ENCODE data around the gene RAVER2.
"Not testable (repeated sequence)": the region's sequence is repeated elsewhere in the genome, so short reads cannot be mapped to it uniquely, and the experiment has no call there.

RAVER2 gene

GRCh38 chr1:64744492-64745180, at the start of gene RAVER2:
RAVER2 (plus strand) TSS chr1:64745075; CDS start chr1:64745173, 98 bp downstream.
- DNase-seq (ENCODE audit: low spot score), result peak; percentile 49

- no peak for DNase-seq (ENCODE audit: low spot score)
Measured at GRCh38 chr1:64696879-64697278, 48.0 kb upstream of the RAVER2 start.

GRCh38 chr1:64699327-64699726, 45.5 kb upstream of the RAVER2 start:
- DNase-seq (ENCODE audit: low spot score), result no peak

DNA sequence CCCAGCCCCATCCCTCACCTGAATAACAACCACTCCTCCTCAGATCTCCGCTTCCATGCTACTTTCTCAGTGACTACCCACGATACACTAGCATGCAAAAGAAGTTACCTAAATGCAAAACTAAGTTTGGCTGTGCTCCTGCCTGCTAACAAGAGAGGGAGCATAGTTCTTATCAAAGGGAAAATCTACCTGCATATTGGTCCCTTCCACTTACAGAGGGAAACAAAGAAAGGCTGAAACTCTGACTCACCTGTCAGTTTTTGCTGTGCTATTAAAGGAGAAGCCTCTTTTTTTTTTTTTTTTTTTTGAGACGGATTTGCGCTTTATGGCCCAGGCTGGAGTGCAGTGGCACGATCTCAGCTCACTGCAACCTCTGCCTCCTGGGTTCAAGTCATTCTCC, 43.8 kb upstream of the RAVER2 start:
- no peak for DNase-seq (ENCODE audit: low spot score)

GRCh38 chr1:64701886-64702285, 43.0 kb upstream of the RAVER2 start:
- no peak for DNase-seq (ENCODE audit: low spot score)

- not testable (repeated sequence) for DNase-seq (ENCODE audit: low spot score)
Measured at GRCh38 chr1:64702670-64703069, 42.2 kb upstream of the RAVER2 start.

DNA sequence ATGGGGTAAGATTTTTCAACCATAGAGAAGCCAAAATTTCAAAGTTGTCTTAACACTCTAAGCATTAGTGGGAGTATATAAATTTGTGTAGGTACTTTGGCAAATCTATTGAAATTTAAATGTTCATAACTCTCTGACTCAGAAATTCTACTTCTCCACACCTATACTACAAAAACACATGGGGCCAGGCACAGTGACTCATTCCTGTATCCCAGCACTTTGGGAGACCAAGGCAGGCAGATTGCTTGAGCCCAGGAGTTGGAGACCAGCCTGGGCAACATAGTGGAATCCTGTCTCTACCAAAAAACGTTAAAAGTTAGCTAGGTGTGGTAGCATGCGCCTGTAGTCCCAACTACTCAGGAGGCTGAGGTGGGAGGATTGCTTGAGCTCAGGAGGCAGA, 41.3 kb upstream of the RAVER2 start:
- DNase-seq (ENCODE audit: low spot score), result no peak

DNA sequence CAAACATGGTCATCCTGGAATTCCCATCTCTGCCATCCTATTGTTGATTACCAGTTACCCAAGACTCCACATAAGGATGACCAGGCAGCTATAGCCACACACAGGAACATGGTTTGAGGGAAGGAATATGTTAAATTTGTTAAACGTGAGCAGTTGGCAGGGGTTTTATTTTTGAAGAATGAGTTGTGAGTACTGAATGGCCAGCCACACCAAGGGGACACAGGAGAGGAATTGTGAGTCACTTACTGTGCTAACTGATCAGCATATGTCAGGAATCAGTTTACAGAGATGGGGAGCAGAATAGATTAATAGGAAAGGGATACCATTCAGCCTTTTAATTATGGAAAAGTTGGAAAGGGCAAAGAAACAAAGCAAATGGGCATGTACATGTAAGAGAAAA, 39.3 kb upstream of the RAVER2 start:
- DNase-seq (ENCODE audit: low spot score), result no peak

DNA sequence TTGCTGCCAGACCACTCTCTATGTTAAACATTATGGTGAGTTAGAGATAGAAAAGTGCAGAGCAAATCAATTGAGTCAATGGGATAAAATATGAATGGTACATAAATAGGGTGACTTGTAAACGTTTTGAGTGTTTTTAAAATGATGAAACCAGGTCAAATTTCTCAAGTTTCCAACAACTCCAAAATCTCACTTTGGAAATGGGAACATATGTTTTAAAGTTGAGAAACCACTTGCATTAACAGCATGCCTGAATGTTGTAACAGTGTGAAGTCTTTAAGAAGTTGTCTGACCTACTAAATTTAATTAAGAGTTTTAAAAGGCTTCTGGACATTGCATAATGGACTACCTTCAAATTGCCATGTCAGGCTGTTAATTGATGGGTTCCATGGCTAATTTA, 33.6 kb upstream of the RAVER2 start:
- no peak for DNase-seq (ENCODE audit: low spot score)

GRCh38 chr1:64712049-64712448, 32.8 kb upstream of the RAVER2 start:
- no peak for DNase-seq (ENCODE audit: low spot score)

DNA sequence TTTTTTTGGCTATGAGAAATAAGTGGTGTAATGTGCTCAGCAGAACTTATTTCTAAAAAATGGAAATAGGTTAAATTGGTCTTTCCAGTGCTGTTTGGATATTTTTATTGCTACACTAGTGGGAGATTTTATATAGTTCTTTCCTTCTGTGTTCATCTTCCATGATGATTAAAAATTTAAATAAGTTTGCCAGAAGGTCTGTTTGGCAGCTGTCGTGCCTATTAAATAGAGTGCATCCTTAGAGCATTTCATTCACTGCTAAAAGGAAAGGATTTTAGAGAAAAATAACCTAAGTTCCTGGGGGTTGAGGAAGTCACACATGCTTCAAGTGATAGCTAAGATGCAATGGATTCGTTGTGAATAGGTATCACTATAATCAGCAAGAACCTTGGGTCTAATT, 29.7 kb upstream of the RAVER2 start:
- no peak for DNase-seq (ENCODE audit: low spot score)

DNA sequence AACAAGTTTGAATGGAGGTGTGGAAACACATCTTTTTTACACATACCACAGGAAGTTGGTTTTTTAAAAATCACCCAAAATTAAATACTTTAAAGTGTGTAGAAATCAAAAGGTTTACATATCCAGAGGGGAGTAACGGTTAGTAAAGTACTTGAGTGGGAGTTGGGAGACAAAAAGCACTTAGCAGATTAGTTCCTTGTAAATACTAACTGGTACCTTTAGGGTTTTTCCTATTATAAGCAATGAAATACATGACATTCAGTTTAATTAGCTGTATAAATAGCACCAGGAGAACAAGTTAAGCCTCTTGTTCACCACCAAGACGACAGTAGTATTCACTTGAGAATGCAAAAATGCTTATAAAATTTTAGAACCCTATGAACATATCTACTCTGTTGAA, 23.7 kb upstream of the RAVER2 start:
- no peak for DNase-seq (ENCODE audit: low spot score)

DNA sequence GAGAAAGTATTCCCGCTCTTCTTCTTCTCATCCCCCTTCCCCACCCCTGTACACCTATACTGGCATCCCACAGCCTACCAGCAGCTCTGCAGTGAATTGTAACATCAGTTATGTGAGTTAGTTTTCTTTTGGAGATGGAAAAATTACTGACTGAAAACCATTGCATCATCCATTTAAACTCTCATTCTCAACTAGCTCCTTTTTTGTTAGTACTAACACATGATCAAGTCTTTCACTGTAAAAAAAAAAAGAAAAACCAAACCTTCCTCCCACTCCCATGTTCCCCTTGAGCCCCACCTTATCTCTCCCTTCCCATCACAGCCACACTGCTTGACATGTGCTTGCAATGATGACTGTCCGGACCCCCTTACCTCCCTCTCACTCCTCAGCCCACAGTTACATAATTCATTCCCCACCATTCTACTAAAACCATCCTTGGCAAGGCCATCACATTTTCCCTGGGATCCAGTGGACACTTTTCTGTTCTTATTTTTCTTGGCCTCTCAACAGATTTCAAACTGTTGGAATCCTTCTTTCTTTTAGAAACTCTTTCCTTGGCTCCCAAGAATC, 23.2 kb upstream of the RAVER2 start:
- DNase-seq (ENCODE audit: low spot score), result no peak

GRCh38 chr1:64727861-64728260, 17.0 kb upstream of the RAVER2 start:
- no peak for DNase-seq (ENCODE audit: low spot score)

- no peak for DNase-seq (ENCODE audit: low spot score)
Measured at GRCh38 chr1:64733581-64734286, 11.1 kb upstream of the RAVER2 start.

DNA sequence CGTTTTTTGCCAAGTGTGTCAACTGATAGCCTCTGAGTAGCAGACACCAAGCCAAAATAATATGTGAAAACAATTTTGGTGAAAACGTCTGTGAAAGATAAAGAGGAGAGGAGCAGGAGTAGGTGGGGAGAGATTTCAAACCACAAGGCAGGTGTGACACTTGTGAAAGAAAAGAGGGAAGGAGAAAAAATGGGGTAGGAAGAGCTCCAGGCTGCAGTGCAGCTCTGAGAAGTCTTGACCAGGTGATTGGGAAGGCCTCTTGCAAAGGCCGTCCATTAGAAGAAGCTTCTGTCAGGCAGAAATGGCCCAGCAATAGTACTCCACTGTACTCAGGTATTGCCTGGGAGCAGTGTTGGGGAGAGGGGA, 10.6 kb upstream of the RAVER2 start:
- DNase-seq (ENCODE audit: low spot score), result no peak

DNA sequence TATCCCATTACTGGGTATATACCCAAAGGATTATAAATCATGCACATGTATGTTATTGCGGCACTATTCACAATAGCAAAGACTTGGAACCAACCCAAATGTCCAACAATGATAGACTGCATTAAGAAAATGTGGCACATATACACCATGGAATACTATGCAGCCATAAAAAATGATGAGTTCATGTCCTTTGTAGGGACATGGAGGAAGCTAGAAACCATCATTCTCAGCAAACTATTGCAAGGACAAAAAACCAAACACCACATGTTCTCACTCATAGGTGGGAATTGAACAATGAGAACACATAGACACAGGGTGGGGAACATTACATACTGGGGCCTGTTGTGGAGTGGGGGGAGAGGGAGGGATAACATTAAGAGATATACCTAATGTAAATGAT, 4.2 kb upstream of the RAVER2 start:
- not testable (repeated sequence) for DNase-seq (ENCODE audit: low spot score)

DNA sequence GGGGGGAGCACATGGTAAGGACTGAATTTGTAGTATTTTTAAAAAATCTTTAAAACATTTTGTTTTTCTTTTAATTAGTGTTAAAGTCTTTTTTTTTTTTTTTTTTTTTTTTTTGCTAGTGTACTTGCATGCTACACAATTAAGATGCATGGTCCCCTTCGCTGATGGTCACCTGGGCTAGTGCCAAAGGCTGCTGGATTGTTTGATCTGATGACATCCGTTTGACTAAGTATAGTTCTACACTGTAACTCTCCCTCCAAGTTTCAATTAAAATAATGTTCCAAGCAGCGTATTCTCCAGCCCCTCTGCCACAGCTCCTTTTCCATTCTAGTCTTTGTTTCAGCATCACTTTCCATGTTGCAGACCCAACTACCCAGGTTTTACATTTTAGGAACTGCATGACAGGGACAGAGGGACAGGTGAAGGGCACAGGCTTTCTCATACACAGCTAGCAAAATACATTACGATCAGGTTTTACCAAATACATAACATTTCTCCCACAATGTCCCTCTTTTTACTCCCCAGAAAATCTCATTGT, 852 bp upstream of the RAVER2 start:
- DNase-seq (ENCODE audit: low spot score), result no peak

DNA sequence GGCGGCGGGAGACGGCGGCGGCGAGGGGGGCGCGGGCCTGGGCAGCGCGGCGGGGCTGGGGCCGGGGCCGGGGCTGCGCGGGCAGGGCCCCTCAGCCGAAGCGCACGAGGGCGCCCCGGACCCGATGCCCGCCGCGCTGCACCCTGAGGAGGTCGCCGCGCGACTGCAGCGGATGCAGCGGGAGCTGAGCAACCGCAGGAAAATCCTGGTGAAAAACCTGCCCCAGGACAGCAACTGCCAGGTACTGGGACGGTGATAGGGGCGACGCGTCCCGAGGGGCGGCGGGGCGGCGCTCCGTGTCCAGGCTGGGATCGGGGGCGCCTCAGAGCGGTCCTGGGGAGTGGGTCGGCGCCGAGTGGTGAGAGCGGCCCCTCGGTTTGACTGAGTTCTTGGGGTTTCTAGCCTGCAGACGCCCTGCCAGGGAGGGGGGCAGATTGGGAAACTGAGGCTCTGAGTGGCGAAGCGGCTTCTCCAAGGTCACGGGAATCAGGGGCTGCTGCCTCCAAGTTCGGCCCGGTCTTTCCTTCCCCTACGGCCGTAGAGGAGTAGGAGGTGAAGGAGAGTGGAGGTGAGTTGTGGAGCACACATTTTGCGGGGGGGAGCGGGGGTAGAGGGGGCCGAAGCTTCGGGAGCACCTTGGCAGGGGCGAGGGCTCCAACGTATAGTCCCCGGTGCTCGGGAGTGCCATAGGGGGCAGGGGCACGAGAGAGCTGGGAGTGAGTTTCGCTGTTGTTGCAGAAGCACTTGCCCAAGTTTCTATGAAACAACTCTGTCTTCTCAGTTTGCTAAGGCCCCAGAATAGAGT, 508 bp downstream of the RAVER2 start:
- DNase-seq (ENCODE audit: low spot score), result peak; percentile 3

GRCh38 chr1:64745986-64746940, 1.4 kb downstream of the RAVER2 start:
- DNase-seq (ENCODE audit: low spot score), result peak; percentile 14

- no peak for DNase-seq (ENCODE audit: low spot score)
Measured at GRCh38 chr1:64748222-64748621, 3.3 kb downstream of the RAVER2 start.
